GM13977 (cell line): Measurements from ENCODE around the gene SPRY4.

Experiments used
- DNase-seq: peaks from one replicate; pipeline ENCODE4 v3.0.0; 2012; ENCODE audit warnings: low spot score
- in situ Hi-C: fragments of 300-500 bp; cut with MboI; formaldehyde crosslinking; loops from one replicate; pipeline ENCODE4 v1.12.0; 2022; ENCODE audit warnings: low sequenced_read_pairs, low pct_unique_long_range_greater_than_20kb, mixed read lengths, inconsistent platforms; ENCODE audit not compliant: unreplicated experiment
- TF ChIP-seq, protein P1 (sequence below): IDR thresholded peaks from 2 replicates; pipeline ENCODE4 v1.5.1; 2012; ENCODE audit warnings: mild to moderate bottlenecking, control low read depth; ENCODE audit not compliant: insufficient read depth; ENCODE audit errors: extremely low read depth, missing control alignments

Gene SPRY4

DNA sequence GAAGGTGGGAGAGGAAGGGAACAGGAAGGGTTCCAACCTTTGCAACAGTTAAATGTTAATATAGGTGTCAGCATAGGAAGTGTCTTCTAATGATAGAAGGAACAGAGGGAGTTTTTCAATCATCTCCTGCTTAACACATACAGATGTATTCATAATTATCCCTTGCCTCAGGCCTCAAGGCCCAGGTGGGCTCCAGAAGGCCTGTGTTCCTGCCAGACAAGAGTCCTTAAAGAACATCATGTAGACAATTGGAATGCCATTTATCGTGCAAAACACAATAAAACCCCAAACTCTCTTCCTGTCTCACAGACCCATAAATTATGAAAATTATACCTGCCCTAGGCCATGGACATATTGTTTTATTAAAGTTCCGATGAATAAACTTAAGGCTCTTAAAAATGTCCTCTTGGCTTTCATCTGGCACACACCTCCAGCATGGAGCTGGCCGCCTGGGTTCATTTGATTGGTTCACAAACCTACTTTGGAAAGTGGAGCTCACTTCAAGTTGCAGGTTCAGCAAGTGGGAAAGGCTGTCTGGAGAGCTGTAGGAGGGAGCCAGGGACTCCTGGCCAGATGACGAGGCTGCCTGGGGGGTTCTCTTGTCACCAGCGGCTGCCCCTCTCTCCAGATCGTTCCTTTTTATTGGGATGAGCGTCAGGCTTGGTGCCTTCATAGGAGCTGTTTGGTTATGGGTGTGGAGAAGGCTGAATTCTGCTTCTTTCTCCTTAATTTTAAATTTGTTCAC, 17.5 kb downstream of the SPRY4 start:
- TF ChIP-seq, protein P1, sequence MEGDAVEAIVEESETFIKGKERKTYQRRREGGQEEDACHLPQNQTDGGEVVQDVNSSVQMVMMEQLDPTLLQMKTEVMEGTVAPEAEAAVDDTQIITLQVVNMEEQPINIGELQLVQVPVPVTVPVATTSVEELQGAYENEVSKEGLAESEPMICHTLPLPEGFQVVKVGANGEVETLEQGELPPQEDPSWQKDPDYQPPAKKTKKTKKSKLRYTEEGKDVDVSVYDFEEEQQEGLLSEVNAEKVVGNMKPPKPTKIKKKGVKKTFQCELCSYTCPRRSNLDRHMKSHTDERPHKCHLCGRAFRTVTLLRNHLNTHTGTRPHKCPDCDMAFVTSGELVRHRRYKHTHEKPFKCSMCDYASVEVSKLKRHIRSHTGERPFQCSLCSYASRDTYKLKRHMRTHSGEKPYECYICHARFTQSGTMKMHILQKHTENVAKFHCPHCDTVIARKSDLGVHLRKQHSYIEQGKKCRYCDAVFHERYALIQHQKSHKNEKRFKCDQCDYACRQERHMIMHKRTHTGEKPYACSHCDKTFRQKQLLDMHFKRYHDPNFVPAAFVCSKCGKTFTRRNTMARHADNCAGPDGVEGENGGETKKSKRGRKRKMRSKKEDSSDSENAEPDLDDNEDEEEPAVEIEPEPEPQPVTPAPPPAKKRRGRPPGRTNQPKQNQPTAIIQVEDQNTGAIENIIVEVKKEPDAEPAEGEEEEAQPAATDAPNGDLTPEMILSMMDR, result no peak
- in situ Hi-C loops, result no loop called here
- no peak for DNase-seq

- in situ Hi-C loops, result no loop called here
- DNase-seq, result no peak
- TF ChIP-seq, protein P1, result no peak
Observed at GRCh38 chr5:142306077-142306502, 18.7 kb downstream of the SPRY4 start.

- TF ChIP-seq, protein P1, result no peak
- in situ Hi-C loops, result no loop called here
- no peak for DNase-seq
Observed at GRCh38 chr5:142305211-142305610, 19.6 kb downstream of the SPRY4 start.

GRCh38 chr5:142304013-142304701, 20.7 kb downstream of the SPRY4 start:
- DNase-seq, result no peak
- in situ Hi-C loops, result no loop called here
- TF ChIP-seq, protein P1, result no peak

GRCh38 chr5:142303565-142303964, 21.3 kb downstream of the SPRY4 start:
- no peak for DNase-seq
- in situ Hi-C loops, result no loop called here
- TF ChIP-seq, protein P1, result no peak

GRCh38 chr5:142301540-142301939, 23.3 kb downstream of the SPRY4 start:
- in situ Hi-C loops, result no loop called here
- no peak for DNase-seq
- TF ChIP-seq, protein P1, result no peak
